SK-N-MC (cell line): ENCODE measurements around the gene RAD23B.
"Not testable (repeated sequence)": the region's sequence is repeated elsewhere in the genome, so short reads cannot be mapped to it uniquely, and the experiment has no call there.

Experiments used
- DNase-seq: peaks from one replicate; pipeline ENCODE4 v3.0.0-alpha.2; 2011; ENCODE audit warnings: low read depth, low spot score
- H3K27ac ChIP-seq: fragments of 200-600 bp; sonication (generic); 2 replicates; pipeline ENCODE4 v1.5.1; 2016; ENCODE audit warnings: mixed run types
- H3K36me3 ChIP-seq: fragments of 200-600 bp; sonication (generic); 2 replicates; pipeline ENCODE4 v1.6.1; 2017; ENCODE audit warnings: antibody characterized with exemption, low read length, mixed read lengths; ENCODE audit not compliant: insufficient read depth
- H3K4me3 ChIP-seq: fragments of 200-600 bp; sonication (generic); 2 replicates; pipeline ENCODE4 v1.5.1; 2016
- H3K9ac ChIP-seq: fragments of 200-600 bp; sonication (generic); 2 replicates; pipeline ENCODE4 v1.8.0; 2017; ENCODE audit warnings: mixed run types, mixed read lengths; ENCODE audit not compliant: insufficient read length
- H3K9me3 ChIP-seq: fragments of 200-600 bp; sonication (generic); 2 replicates; pipeline ENCODE4 v1.6.1; 2017; ENCODE audit warnings: low read depth, mild to moderate bottlenecking, antibody characterized with exemption, low read length, moderate library complexity, mixed read lengths
- EZH2 ChIP-seq: fragments of 200-600 bp; sonication (generic); IDR thresholded peaks from one replicate; pipeline ENCODE4 v1.6.1; 2017; ENCODE audit warnings: antibody characterized with exemption
- FOXP2 ChIP-seq: optimal IDR thresholded peaks from 2 replicates; pipeline ENCODE3; 2011; ENCODE audit warnings: mild to moderate bottlenecking, moderate library complexity; ENCODE audit not compliant: insufficient read depth; ENCODE audit errors: extremely low read length, control extremely low read depth
- POLR2AphosphoS5 ChIP-seq: IDR thresholded peaks from 2 replicates; pipeline ENCODE4 v1.6.1; 2012; ENCODE audit warnings: mild to moderate bottlenecking, low read depth, low read length, borderline replicate concordance

Gene RAD23B

DNA sequence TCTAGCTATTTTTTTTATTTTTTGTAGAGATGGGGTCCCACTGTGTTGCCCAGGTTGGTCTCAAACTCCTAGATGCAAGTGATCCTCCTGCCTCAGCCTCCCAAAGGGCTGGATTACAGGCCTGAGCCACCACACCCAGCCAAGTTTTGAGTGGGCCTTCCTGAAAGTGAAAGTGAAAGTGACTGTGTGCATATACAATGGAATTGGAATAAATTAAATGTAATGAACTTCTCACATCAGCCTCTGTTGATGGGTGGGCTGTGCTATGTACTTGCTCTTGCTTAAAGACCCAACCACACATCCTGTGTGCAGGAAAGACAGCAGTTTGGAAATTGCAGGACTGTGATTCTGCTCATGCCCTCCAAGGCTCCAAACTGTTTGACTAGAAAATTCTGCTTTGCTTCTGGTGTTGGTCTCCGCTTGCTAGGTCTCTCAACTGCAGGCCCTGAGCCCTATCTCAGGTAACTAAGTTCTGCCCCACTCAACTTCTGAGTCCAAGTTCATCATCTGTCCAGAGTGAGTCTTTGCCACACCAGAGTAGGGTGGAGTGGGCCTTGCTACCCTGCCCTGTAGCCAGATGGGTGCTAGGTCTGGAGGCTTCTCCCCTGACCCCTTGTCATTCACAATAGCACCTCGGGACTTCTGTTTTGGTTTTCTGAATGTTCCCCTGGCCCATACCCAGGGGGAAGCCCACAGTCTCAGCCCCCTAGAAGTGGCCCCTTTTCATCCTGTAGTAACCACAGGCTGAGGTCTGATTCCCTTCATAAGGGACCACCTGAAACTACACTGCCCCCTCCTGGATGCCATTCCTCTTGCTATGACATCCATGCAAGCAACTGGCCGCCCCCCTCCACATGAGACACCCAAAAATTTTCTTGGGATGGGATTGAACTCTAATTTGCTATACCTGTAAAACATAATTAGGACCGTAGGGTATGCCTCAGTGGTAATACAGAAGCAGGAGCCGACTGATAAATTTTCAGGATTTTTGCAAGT, 36.5 kb upstream of the RAD23B start:
- DNase-seq: no peak
- no peaks in the 10 kb centered on the region for H3K36me3 ChIP-seq
- no peak overlapping the region for H3K9ac ChIP-seq
- TF ChIP-seq FOXP2 (no peak), EZH2 (no peak), POLR2AphosphoS5 (no peak)
- no peaks in the 10 kb centered on the region for H3K9me3 ChIP-seq
- H3K4me3 ChIP-seq: no peak overlapping the region
- no peak overlapping the region for H3K27ac ChIP-seq

DNA sequence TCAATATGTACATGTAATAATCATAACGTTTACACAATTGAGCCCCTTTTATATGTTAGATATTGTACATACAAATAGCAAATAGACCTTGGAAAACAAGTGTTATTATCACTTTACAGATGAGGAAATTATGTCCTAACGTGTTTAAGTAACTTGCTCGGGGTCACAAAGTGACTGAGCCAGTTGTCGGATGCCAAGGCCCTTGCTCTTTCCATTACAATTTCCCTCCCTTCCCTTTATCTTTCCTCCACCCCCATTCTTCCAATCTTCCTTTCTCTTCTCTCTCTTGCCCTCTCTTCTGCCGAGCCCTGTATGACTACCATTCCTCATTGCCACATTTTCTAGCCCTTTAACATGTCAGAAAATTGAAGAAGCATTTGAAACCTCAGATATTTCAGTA, 34.4 kb upstream of the RAD23B start:
- H3K9ac ChIP-seq: no peak overlapping the region
- no peaks in the 10 kb centered on the region for H3K9me3 ChIP-seq
- no peak overlapping the region for H3K27ac ChIP-seq
- no peaks in the 10 kb centered on the region for H3K36me3 ChIP-seq
- no peak for DNase-seq
- H3K4me3 ChIP-seq: no peak overlapping the region
- TF ChIP-seq POLR2AphosphoS5: no peak
- TF ChIP-seq EZH2: no peak
- TF ChIP-seq FOXP2: no peak

DNA sequence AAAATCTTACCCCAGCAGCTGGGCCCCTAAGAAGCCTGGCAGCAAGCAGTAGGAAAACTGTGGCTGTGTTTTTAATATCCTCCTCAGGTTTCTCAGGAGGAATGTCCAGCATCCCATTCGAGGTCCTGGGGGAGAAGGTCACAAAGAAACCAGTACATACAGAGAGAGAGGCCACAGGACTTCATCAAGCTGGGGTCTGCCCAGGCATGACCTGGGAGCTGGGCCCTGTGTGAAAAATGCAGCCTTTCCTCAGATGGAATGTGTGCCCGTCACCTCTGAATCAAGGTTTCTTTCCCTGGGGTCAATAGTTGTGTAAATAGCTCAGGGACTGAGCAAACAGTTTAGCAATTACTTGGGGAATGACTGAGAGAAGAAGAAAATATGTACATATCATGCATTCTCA, 33.9 kb upstream of the RAD23B start:
- DNase-seq: no peak
- TF ChIP-seq FOXP2: no peak
- no peak for TF ChIP-seq POLR2AphosphoS5
- TF ChIP-seq EZH2: no peak
- H3K4me3 ChIP-seq: no peak overlapping the region
- no peak overlapping the region for H3K27ac ChIP-seq
- no peak overlapping the region for H3K9ac ChIP-seq
- no peaks in the 10 kb centered on the region for H3K9me3 ChIP-seq
- no peaks in the 10 kb centered on the region for H3K36me3 ChIP-seq

DNA sequence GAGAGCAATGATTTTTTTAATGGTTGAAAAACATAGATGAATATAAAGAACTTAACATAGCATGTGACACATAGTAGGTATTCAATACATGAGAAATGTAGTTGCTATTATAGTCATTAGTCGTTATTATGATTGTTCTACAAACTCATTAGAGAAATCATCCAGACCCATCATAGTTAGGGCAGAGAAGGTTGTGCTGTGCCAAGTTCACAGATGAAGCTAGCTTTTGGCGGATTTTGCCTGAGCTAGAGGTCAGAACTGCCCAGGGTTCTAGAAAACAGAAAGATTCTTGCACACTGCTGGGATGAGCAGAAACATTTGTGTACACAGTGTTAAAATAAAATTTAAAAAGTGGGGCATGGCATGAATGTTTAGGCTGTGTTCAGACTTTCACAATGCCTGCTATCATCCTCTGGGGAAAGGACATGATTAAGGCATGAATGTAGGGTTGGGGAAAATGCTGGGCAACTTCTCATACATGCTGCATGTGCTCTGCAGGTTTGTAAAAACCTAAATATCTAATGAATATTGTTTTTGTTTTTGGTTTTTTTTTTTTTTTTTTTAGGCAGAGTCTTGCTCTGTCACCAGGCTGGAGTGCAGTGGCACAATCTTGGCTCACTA, 33.3 kb upstream of the RAD23B start:
- no peak overlapping the region for H3K27ac ChIP-seq
- TF ChIP-seq POLR2AphosphoS5 (no peak), EZH2 (no peak), FOXP2 (no peak)
- H3K9me3 ChIP-seq: no peaks in the 10 kb centered on the region
- no peak overlapping the region for H3K9ac ChIP-seq
- no peak for DNase-seq
- H3K36me3 ChIP-seq: no peaks in the 10 kb centered on the region
- no peak overlapping the region for H3K4me3 ChIP-seq

GRCh38 chr9:107251756-107252322, 31.2 kb upstream of the RAD23B start:
- H3K27ac ChIP-seq: no peak overlapping the region
- no peaks in the 10 kb centered on the region for H3K9me3 ChIP-seq
- no peak overlapping the region for H3K9ac ChIP-seq
- TF ChIP-seq FOXP2 (no peak), EZH2 (no peak), POLR2AphosphoS5 (no peak)
- no peak for DNase-seq
- H3K36me3 ChIP-seq: no peaks in the 10 kb centered on the region
- no peak overlapping the region for H3K4me3 ChIP-seq

- DNase-seq: no peak
- no peaks in the 10 kb centered on the region for H3K9me3 ChIP-seq
- no peak overlapping the region for H3K4me3 ChIP-seq
- TF ChIP-seq EZH2: no peak
- no peak overlapping the region for H3K27ac ChIP-seq
- H3K9ac ChIP-seq: no peak overlapping the region
- no peaks in the 10 kb centered on the region for H3K36me3 ChIP-seq
Measured at GRCh38 chr9:107258919-107259318, 24.2 kb upstream of the RAD23B start.

DNA sequence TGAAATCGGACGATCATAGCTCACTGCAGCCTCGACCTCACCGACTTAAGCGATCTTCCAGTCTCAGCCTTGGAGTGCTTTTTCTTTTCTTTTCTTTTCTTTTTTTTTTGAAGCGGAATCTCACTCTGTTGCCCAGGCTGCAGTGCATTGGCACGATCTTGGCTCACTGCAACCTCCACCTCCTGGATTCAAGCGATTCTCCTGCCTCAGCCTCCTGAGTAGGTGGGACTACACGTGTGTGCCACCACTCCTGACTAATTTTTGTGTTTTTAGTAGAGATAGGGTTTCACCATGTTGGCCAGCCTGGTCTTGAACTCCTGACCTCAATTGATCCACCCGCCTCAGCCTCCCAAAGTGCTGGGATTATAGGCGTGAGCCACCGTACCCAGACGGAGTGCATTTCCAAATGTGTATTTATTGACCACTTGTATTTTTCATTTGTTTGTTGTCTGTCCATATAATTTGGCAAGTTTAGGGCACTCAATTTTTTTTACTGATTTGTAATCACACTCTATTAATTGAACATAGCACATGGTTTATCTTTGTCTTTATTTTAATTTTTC, 23.2 kb upstream of the RAD23B start:
- H3K4me3 ChIP-seq, H3K9me3 ChIP-seq, H3K36me3 ChIP-seq, H3K27ac ChIP-seq, DNase-seq, H3K9ac ChIP-seq: not testable (repeated sequence)

DNA sequence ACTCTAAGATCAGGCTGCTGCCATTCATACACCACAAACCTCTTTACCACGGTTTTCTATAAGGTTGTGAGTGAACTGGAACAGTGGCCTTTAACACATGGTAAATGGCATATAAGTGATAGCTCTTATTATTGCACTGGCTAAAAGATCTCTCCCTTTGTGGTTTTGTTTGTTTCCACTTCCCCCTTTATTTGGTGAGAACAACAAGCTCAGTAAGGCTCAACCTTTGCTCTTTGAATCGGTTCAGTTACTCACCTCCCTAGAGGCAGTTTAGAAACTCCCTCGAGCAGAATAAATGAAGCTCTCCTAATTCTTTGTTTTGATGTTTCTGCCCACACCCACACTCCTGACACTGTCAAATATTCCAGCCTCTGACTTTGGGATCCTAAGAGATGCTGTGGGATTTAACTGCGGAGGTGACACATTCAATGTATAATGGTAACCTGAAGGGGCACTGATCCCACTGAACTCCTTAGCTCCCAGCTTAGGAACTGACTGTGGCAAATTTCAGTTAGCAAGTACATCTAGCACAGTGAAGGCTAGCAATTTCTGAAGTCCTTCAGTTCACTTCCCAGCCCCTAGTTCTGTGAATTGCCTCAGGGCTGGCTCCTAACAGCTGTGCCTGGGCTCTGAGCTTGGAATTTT, 22.5 kb upstream of the RAD23B start:
- H3K36me3 ChIP-seq: no peaks in the 10 kb centered on the region
- H3K9ac ChIP-seq: no peak overlapping the region
- no peak for TF ChIP-seq POLR2AphosphoS5
- TF ChIP-seq EZH2: no peak
- no peak for TF ChIP-seq FOXP2
- DNase-seq: no peak
- H3K27ac ChIP-seq: no peak overlapping the region
- H3K4me3 ChIP-seq: no peak overlapping the region
- no peaks in the 10 kb centered on the region for H3K9me3 ChIP-seq
